Measurements from ENCODE around the gene MYLK3. TPM values are rescaled to one million over a fixed set of nuclear protein-coding genes. Genes with fewer than 3 reads are reported as not detected.

MYLK3 gene
- total RNA-seq, 3 donors from 2014 or later, result 0.03 to 0.63 (median 0.41) TPM

GRCh38 chr16:46783800-46784199 is 35.7 kb upstream of the MYLK3 start:
- Histone ChIP-seq H3K4me3 (no peak overlapping the region), H3K4me1 (ENCODE audit: low read depth) (no peaks in the 10 kb centered on the region), H3K36me3 (ENCODE audit: low read depth) (no peaks in the 10 kb centered on the region), H3K9me3 (no peaks in the 10 kb centered on the region)
- TF ChIP-seq CTCF (IDR thresholded peaks at IDR 0.05), result no peak
- no peak for ATAC-seq
- DNase-seq, result no peak
- intact Hi-C loops (cut with DNase I, micrococcal nuclease), result no loop called here

GRCh38 chr16:46782320-46782719 is 34.2 kb upstream of the MYLK3 start:
- intact Hi-C loops (cut with DNase I, micrococcal nuclease), result no loop called here
- no peak for TF ChIP-seq CTCF (IDR thresholded peaks at IDR 0.05)
- no peaks in the 10 kb centered on the region for H3K36me3 ChIP-seq (ENCODE audit: low read depth)
- no peak overlapping the region for H3K4me3 ChIP-seq
- H3K4me1 ChIP-seq (ENCODE audit: low read depth), result no peaks in the 10 kb centered on the region
- ATAC-seq (no peak), DNase-seq (no peak)
- no peaks in the 10 kb centered on the region for H3K9me3 ChIP-seq

- no peak for TF ChIP-seq CTCF (IDR thresholded peaks at IDR 0.05)
- Histone ChIP-seq H3K4me1 (ENCODE audit: low read depth) (no peaks in the 10 kb centered on the region), H3K36me3 (ENCODE audit: low read depth) (no peaks in the 10 kb centered on the region), H3K9me3 (no peaks in the 10 kb centered on the region), H3K4me3 (no peak overlapping the region)
- no peak for ATAC-seq
- intact Hi-C loops (cut with DNase I, micrococcal nuclease), result no loop called here
- DNase-seq, result no peak
Observed at GRCh38 chr16:46777804-46778203, 29.7 kb upstream of the MYLK3 start.

GRCh38 chr16:46775214-46775613 is 27.1 kb upstream of the MYLK3 start:
- no peaks in the 10 kb centered on the region for H3K9me3 ChIP-seq
- intact Hi-C loops (cut with DNase I, micrococcal nuclease), result no loop called here
- no peak for DNase-seq
- H3K36me3 ChIP-seq (ENCODE audit: low read depth), result no peaks in the 10 kb centered on the region
- H3K4me1 ChIP-seq (ENCODE audit: low read depth), result no peaks in the 10 kb centered on the region
- no peak for ATAC-seq
- no peak for TF ChIP-seq CTCF (IDR thresholded peaks at IDR 0.05)
- H3K4me3 ChIP-seq, result no peak overlapping the region

- no peaks in the 10 kb centered on the region for H3K36me3 ChIP-seq (ENCODE audit: low read depth)
- no peak for TF ChIP-seq CTCF (IDR thresholded peaks at IDR 0.05)
- ATAC-seq (no peak), DNase-seq (no peak)
- H3K4me3 ChIP-seq, result no peak overlapping the region
- no peaks in the 10 kb centered on the region for H3K9me3 ChIP-seq
- H3K4me1 ChIP-seq (ENCODE audit: low read depth), result no peaks in the 10 kb centered on the region
- intact Hi-C loops (cut with DNase I, micrococcal nuclease), result no loop called here
Observed at GRCh38 chr16:46774743-46775177, 26.6 kb upstream of the MYLK3 start.

GRCh38 chr16:46772463-46772862 is 24.3 kb upstream of the MYLK3 start:
- Histone ChIP-seq H3K9me3 (no peaks in the 10 kb centered on the region), H3K36me3 (ENCODE audit: low read depth) (no peaks in the 10 kb centered on the region), H3K4me3 (no peak overlapping the region), H3K4me1 (ENCODE audit: low read depth) (no peaks in the 10 kb centered on the region)
- no peak for TF ChIP-seq CTCF (IDR thresholded peaks at IDR 0.05)
- ATAC-seq (no peak), DNase-seq (no peak)
- intact Hi-C loops (cut with DNase I, micrococcal nuclease), result no loop called here

Data from mucosa of descending colon (tissue), 3 donors.